SKM-1 treated with dmso at 0.1 percent for 144 hours (cell line): ENCODE results near the gene SENP6.
"Not testable (repeated sequence)": the region's sequence is repeated elsewhere in the genome, so short reads cannot be mapped to it uniquely, and the experiment has no call there.

Source experiments
- DNase-seq: peaks from one replicate; lab custom pipeline; 2025; ENCODE audit not compliant: unreplicated experiment; lab: John Stamatoyannopoulos, UW

SENP6 gene

DNA sequence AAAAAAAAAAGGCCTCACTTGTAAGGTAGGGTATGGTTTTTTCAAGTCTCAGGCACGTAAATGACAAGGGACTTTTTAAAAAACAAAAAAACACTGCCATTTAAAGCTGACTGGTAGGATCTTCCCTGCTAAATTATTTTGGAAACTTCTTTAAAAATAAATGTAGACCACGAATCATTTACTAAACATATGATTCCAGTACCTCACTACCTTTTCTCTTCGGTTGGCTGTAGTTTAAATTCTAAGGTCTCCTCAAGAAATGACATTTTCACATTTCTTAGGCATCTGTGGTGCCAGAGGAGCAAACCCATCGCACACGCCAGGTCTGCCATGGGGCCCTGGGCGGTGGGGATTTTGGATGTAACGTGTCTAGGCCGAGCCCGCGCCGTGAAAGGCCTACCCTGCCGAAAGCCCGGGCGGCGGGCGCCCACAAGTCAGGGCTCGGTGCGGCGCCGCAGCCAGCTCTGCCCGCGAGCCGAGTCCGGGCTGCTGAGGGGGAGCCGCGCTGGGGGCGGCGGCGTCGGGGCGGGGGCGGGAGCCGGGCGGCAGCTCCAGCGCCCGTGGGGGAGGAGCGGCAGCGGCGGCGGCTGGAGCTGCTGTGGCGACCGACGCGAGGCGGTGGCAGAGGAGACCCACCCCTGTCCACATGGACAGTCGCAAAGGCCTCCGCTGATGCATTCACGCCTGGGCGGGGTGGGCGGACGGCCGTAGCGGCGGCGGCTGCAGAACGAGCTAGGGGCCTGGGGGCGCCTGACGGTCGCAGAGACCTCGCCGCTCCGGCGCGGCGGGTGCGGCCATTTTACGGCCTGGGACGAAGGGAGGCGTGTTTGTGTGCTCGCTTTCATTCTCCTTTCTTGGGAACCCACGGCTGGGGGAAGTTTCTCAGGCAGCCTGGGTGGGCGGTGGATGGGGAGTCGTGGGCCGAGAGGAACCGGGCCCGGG is at the start of gene SENP6:
SENP6 (plus strand) TSS at position 577 of the 942 bp plus-strand sequence. CDS start 645 bp downstream, outside the sequence.
- DNase-seq: peak; percentile 71

- no peak for DNase-seq
Observed at GRCh38 chr6:75556240-75556639, 45.4 kb upstream of the SENP6 start.

DNA sequence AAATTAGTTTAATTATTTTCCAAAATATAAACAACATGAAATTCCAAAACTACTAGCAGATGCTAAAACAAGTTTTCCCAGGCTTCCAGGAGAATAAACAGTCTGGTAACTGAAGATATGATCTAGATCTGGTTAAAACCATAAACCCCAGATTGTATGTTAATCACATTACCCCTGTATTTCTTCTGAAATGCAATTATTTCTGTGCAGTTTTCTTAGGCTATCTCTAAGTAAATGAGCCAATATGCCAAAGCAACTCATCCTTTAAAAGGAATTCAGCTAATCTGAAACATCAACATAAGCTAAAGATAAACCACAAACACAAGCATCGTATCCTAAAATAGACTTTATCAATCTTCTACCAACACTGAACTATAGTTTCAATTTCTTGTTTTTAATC is 44.6 kb upstream of the SENP6 start:
- DNase-seq: no peak

DNA sequence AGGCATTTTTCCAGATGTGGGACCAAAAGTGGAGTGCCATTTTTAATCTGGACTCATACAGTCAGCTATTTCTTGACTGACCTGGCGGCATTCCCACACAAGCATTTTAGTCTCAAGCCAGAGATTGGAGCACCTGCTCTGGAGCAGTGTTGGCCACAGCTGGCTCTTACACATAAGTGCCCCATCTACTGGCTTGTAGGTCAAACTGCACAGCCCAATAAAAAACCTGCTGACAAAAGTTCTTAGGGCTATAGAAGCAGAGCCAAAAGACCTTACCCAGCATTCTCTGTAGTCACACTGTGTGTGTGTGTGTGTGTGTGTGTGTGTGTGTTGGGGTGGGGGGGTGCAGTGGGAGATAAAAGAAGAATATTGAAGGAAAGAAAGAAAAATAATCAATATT is 38.6 kb upstream of the SENP6 start:
- DNase-seq: peak; percentile 35

GRCh38 chr6:75566137-75566767 is 35.4 kb upstream of the SENP6 start:
- DNase-seq: no peak

- no peak for DNase-seq
Observed at GRCh38 chr6:75568100-75568499, 33.6 kb upstream of the SENP6 start.

DNA sequence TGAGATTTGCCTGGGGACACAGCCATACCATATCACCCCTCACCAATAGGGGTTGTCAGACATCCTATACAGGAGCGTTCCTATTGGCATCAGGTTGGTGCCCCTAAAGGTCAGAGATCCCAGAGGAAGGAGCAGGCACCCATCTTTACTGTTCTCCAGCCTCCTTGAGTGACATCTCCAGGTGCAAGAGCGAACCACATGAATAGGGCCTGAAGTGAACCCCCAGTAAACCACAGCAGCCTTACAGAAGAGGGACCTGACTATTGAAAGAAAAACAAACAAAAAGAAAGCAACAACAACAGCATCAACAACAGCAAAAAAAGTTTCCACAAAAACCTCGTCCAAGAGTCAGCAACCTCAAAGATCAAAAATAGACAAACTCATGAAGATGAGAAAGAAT is 32.7 kb upstream of the SENP6 start:
- no peak for DNase-seq

- DNase-seq: not testable (repeated sequence)
Observed at GRCh38 chr6:75570671-75571070, 31.0 kb upstream of the SENP6 start.

DNA sequence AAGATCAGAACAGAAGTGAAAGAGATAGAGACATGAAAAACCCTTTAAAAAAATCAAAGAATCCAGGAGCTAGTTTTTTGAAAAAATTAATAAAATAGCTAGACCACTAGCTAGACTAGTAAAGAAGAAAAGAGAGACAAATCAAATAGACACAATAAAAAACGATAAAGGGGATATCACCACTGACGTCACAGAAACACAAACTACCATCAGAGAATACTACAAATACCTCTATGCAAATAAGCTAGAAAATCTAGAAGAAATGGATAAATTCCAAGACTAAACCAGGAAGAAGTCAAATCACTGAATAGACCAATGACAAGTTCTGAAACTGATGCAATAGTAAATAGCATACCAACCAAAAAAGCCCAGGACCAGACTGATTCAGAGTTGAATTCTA is 29.6 kb upstream of the SENP6 start:
- DNase-seq: no peak

GRCh38 chr6:75579951-75580350 is 21.7 kb upstream of the SENP6 start:
- DNase-seq: no peak

DNA sequence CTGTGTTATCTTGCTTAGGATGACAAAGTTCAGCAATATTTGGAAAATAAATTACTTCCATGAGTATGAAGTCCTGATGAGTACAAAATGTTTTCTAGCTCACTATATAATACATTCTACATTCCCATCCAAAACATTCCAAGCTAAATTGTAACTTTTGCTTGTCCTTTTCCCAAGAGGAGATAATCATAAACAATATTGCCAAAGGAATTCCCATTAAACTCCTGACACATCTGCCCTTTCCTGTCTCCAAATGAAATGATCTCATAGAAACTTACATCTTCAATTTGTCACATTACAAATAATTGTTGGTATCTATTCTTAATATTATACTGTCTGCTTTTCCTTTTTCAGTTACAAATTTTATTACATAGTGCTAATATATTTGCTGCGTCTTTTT is 20.4 kb upstream of the SENP6 start:
- no peak for DNase-seq

GRCh38 chr6:75584552-75584951 is 17.1 kb upstream of the SENP6 start:
- DNase-seq: not testable (repeated sequence)

GRCh38 chr6:75588948-75589347 is 12.7 kb upstream of the SENP6 start:
- no peak for DNase-seq

DNA sequence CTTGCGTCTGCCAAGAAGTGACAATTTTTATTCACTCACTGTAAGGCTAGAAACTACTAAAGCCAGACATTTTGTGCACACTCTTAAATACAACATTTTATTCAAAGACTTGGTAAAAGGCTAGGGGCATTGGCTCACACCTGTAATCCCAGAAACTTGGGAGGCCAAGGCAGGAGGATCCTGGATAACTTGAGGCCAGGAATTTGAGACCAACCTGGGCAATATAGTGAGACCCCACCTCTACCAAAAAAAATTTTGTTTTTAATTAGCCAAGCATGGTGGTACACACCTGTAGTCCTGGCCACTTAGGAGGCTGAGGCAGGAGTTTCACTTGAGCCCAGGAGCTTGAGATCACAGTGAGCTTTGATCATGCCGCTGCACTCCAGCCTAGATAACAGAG is 11.3 kb upstream of the SENP6 start:
- no peak for DNase-seq

- not testable (repeated sequence) for DNase-seq
Observed at GRCh38 chr6:75596380-75596779, 5.3 kb upstream of the SENP6 start.

- no peak for DNase-seq
Observed at GRCh38 chr6:75600768-75601167, 912 bp upstream of the SENP6 start.

- peak; percentile 27 for DNase-seq
Observed at GRCh38 chr6:75602246-75603105, 796 bp downstream of the SENP6 start.

DNA sequence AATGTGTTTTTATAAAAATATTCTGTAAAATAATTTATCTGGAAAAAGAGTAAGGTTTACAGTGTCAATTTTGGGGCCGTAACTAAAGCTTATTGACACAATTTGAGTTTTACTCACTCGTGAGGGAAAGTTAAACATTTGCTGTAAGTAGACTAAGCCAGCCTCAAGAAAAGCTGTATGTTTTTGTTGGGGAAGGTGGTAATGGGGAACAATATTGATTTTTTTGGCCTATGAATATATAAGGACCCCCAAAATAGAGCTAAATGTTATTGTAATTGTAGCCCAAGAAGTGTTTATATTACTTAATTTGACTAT is 1.4 kb downstream of the SENP6 start:
- DNase-seq: no peak

- no peak for DNase-seq
Observed at GRCh38 chr6:75604294-75604693, 2.6 kb downstream of the SENP6 start.

DNA sequence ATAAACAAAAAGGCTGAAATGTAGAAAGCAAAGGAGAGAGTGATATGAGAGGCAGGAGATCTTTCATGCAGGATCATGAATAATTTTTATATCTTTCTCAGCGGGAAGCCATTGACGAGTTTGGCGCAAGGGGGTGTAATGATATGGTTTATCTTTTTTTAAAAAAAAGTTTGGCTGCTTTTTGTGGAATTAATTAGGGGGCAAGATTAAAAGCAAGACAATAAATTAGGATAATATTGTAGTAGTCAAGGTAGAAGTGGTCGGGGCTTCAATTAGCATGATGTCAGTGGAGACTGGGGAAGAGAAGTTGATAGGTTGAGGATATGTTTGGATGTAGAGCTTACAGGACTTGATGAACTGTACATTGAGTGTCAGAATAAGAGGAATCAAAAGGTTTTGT is 4.0 kb downstream of the SENP6 start:
- no peak for DNase-seq

DNA sequence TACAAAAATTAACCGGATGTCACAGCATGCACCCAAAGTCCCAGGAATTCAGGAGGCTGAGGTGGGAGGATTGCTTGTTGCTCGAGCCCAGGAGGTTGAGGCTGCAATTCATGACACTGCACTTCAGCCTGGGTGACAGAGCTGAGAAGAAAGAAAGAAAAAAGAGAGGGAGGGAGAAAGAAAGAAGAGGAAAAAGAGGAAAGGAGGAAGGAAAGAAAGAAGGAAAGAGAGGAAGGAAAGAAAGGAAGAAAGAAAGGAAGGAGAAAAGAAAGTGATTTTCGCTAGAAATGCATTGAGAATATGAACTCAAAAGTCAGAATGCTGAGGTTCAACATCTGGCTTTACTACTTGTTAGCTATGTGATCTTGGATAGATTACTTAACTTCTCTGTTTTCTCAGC is 6.6 kb downstream of the SENP6 start:
- DNase-seq: no peak
